H9 (cell line): ENCODE measurements around the gene ALDH1A3. TPM values are rescaled to one million over a fixed set of nuclear protein-coding genes. Genes with fewer than 3 reads are reported as not detected.

Source experiments
- DNase-seq: peaks from one replicate; pipeline ENCODE4 v3.0.0-alpha.2; 2017
- H2AFZ ChIP-seq: one replicate; pipeline ENCODE4 v1.6.1; 2013; ENCODE audit warnings: mild to moderate bottlenecking, low read length, control low read depth, moderate library complexity
- H2AK5ac ChIP-seq: 2 replicates; pipeline ENCODE4 v1.6.1; 2013; ENCODE audit warnings: low read length, control low read depth, mixed read lengths; ENCODE audit not compliant: insufficient read length
- H2BK120ac ChIP-seq: one replicate; pipeline ENCODE4 v1.6.1; 2013; ENCODE audit warnings: low read depth, mild to moderate bottlenecking, low read length, control low read depth, inconsistent platforms; ENCODE audit not compliant: poor library complexity, severe bottlenecking
- H2BK12ac ChIP-seq: 2 replicates; pipeline ENCODE4 v1.6.1; 2013; ENCODE audit warnings: low read length, control low read depth, mixed read lengths, low read depth; ENCODE audit not compliant: insufficient read length
- H2BK15ac ChIP-seq: 2 replicates; pipeline ENCODE4 v1.6.1; 2013; ENCODE audit warnings: low read depth, low read length, control low read depth
- H2BK20ac ChIP-seq: one replicate; pipeline ENCODE4 v1.6.1; 2013; ENCODE audit warnings: low read depth, mild to moderate bottlenecking, low read length, control low read depth, inconsistent platforms; ENCODE audit not compliant: poor library complexity, severe bottlenecking
- H2BK5ac ChIP-seq: 2 replicates; pipeline ENCODE4 v1.6.1; 2013; ENCODE audit warnings: low read length, control low read depth, mixed read lengths; ENCODE audit not compliant: insufficient read length
- H3K14ac ChIP-seq: 2 replicates; pipeline ENCODE4 v1.6.1; 2013; ENCODE audit warnings: low read length, control low read depth; ENCODE audit not compliant: insufficient read depth
- H3K18ac ChIP-seq: 2 replicates; pipeline ENCODE4 v1.6.1; 2013; ENCODE audit warnings: low read depth, mild to moderate bottlenecking, mixed read lengths, low read length, control low read depth; ENCODE audit not compliant: insufficient read length
- H3K23ac ChIP-seq: 2 replicates; pipeline ENCODE4 v1.6.1; 2013; ENCODE audit warnings: low read length, control low read depth, mixed read lengths, low read depth; ENCODE audit not compliant: insufficient read length
- H3K23me2 ChIP-seq: 2 replicates; pipeline ENCODE4 v1.6.1; 2013; ENCODE audit warnings: low read depth, mild to moderate bottlenecking, mixed read lengths, low read length, control low read depth; ENCODE audit not compliant: insufficient read length, poor library complexity, severe bottlenecking
- H3K27ac ChIP-seq: 2 replicates; pipeline ENCODE4 v1.5.1; 2013; ENCODE audit warnings: low read length, control low read depth, mixed read lengths, low read depth; ENCODE audit not compliant: insufficient read length
- H3K27me3 ChIP-seq: 2 replicates; pipeline ENCODE4 v1.6.1; 2013; ENCODE audit warnings: low read length, control low read depth, inconsistent platforms; ENCODE audit not compliant: insufficient read depth
- H3K4ac ChIP-seq: 2 replicates; pipeline ENCODE4 v1.6.1; 2013; ENCODE audit warnings: low read depth, mild to moderate bottlenecking, control low read depth, inconsistent platforms, low read length, moderate library complexity
- H3K4me1 ChIP-seq: 2 replicates; pipeline ENCODE4 v1.6.1; 2013; ENCODE audit warnings: low read length, control low read depth, inconsistent platforms; ENCODE audit not compliant: insufficient read depth
- H3K4me2 ChIP-seq: 2 replicates; pipeline ENCODE4 v1.6.1; 2013; ENCODE audit warnings: low read length, control low read depth, mixed read lengths; ENCODE audit not compliant: insufficient read length, insufficient read depth
- H3K56ac ChIP-seq: 2 replicates; pipeline ENCODE4 v1.6.1; 2013; ENCODE audit warnings: low read depth, mild to moderate bottlenecking, mixed read lengths, low read length, control low read depth; ENCODE audit not compliant: insufficient read length
- H3K79me1 ChIP-seq: 2 replicates; pipeline ENCODE4 v1.6.1; 2013; ENCODE audit warnings: low read depth, mild to moderate bottlenecking, moderate library complexity, low read length, control low read depth, inconsistent platforms; ENCODE audit not compliant: insufficient read depth, poor library complexity, severe bottlenecking
- H3K79me2 ChIP-seq: 2 replicates; pipeline ENCODE4 v1.6.1; 2013; ENCODE audit warnings: low read length, control low read depth, inconsistent platforms; ENCODE audit not compliant: insufficient read depth
- H3K9ac ChIP-seq: 2 replicates; pipeline ENCODE4 v1.6.1; 2013; ENCODE audit warnings: low read length, control low read depth, mixed read lengths; ENCODE audit not compliant: insufficient read length; ENCODE audit errors: extremely low read depth
- H3K9me3 ChIP-seq: one replicate; pipeline ENCODE4 v1.6.1; 2013; ENCODE audit warnings: low read depth, low read length, inconsistent platforms; ENCODE audit not compliant: control insufficient read depth
- H3T11ph ChIP-seq: one replicate; pipeline ENCODE4 v1.6.1; 2013; ENCODE audit warnings: mild to moderate bottlenecking, low read length, control low read depth, inconsistent platforms
- H4K20me1 ChIP-seq: one replicate; pipeline ENCODE4 v1.6.1; 2013; ENCODE audit not compliant: control insufficient read depth, insufficient read length, insufficient read depth
- H4K5ac ChIP-seq: 2 replicates; pipeline ENCODE4 v1.6.1; 2013; ENCODE audit warnings: low read depth, mild to moderate bottlenecking, mixed read lengths, low read length, control low read depth; ENCODE audit not compliant: insufficient read length
- H4K8ac ChIP-seq: replicated peaks from 2 replicates; pipeline ENCODE4 v1.6.1; 2013; ENCODE audit warnings: low read length, control low read depth, mixed read lengths, low read depth; ENCODE audit not compliant: insufficient read length
- H4K91ac ChIP-seq: 2 replicates; pipeline ENCODE4 v1.6.1; 2013; ENCODE audit warnings: low read depth, mild to moderate bottlenecking, moderate library complexity, mixed read lengths, low read length, control low read depth; ENCODE audit not compliant: insufficient read length
- H3K27ac Mint-ChIP-seq, 3 experiments: 2 replicates in 2 of 3; 3 replicates in 1 of 3; pipeline ENCODE4 v1.8.0; 2020 to 2021; ENCODE audit warnings: mixed read lengths in 3 of 3, mild to moderate bottlenecking in 1 of 3, moderate library complexity in 1 of 3
- H3K27me3 Mint-ChIP-seq: 2 replicates; pipeline ENCODE4 v1.8.0; 2021; ENCODE audit warnings: low read depth, mild to moderate bottlenecking, moderate library complexity, mixed read lengths
- H3K36me3 Mint-ChIP-seq, 3 experiments: 2 replicates in 2 of 3; 3 replicates in 1 of 3; pipeline ENCODE4 v1.8.0; 2020 to 2021; ENCODE audit warnings: low read depth in 3 of 3, mixed read lengths in 3 of 3; ENCODE audit not compliant: insufficient read depth in 1 of 3
- H3K4me1 Mint-ChIP-seq, 2 experiments: 2 replicates each; pipeline ENCODE4 v1.8.0; 2020; ENCODE audit warnings: mixed read lengths in 2 of 2
- H3K4me3 Mint-ChIP-seq, 2 experiments: 2 replicates in 1 of 2; 3 replicates in 1 of 2; pipeline ENCODE4 v1.8.0; 2020 to 2021; ENCODE audit warnings: mild to moderate bottlenecking in 2 of 2, mixed read lengths in 2 of 2, moderate library complexity in 1 of 2
- H3K9me3 Mint-ChIP-seq, 2 experiments: 2 replicates in 1 of 2; 3 replicates in 1 of 2; pipeline ENCODE4 v1.8.0; 2020; ENCODE audit warnings: mild to moderate bottlenecking in 2 of 2, mixed read lengths in 2 of 2, moderate library complexity in 1 of 2
- WGBS: extraction: QIAGEN DNeasy Blood & Tissue Kit; methylation state at CpG from one replicate; pipeline ENCODE4 v1.1.7; 2013; ENCODE audit warnings: missing lambda C conversion rate, low lambda C conversion rate, mixed read lengths; ENCODE audit not compliant: insufficient read length; ENCODE audit errors: extremely low coverage; 5-methylcytosine and 5-hydroxymethylcytosine counted together
- total RNA-seq: library from RNA; stranded (reverse); gene quantifications from 2 replicates; pipeline ENCODE4 v1.2.1, GENCODE V29; 2021
- TF ChIP-seq, protein P1 (sequence below): fragments of 200-600 bp; sonication (generic); conservative IDR thresholded peaks from 3 replicates; pipeline ENCODE4 v1.8.0; 2021; ENCODE audit warnings: antibody characterized with exemption, mild to moderate bottlenecking

ALDH1A3 gene
- total RNA-seq, 1 experiment from 2014 or later, result 9.2 TPM

DNA sequence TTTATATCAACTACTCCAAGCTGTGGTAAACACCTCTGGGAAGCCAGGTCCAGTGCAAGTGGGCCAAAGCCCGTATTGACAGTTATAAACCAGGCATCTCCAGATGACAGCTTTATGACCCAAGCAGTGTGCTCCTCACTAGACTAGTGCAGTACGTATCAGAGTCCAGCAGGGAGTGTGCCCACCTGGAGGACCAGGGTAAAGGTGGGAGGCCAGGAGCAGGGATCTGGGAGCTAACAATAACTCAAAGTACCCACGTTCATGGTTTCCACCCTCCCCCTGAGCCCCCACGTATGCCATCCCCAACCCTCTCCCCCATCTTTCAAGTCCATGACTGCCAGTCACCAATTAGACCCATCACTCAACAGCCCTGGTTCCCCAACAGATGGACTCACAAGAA is 27.0 kb upstream of the ALDH1A3 start:
- Histone ChIP-seq H3K4ac (no peak overlapping the region), H4K5ac (no peak overlapping the region), H2BK12ac (no peak overlapping the region), H3K4me1 (no peaks in the 10 kb centered on the region), H3K9me3 (no peaks in the 10 kb centered on the region), H3K79me2 (no peaks in the 10 kb centered on the region), H3K56ac (no peak overlapping the region), H3K23ac (no peak overlapping the region), H2BK5ac (no peak overlapping the region), H2AK5ac (no peak overlapping the region), H3K23me2 (no peaks in the 10 kb centered on the region), H3K79me1 (no peaks in the 10 kb centered on the region), H2BK15ac (no peak overlapping the region), H3K4me2 (no peak overlapping the region), H2BK20ac (no peak overlapping the region), H4K91ac (no peak overlapping the region), H3K14ac (no peak overlapping the region), H4K8ac (no peak overlapping the region), H3K27me3 (no peaks in the 10 kb centered on the region), H3K18ac (no peak overlapping the region), H2BK120ac (no peak overlapping the region), H2AFZ (no peak overlapping the region), H3K9ac (no peak overlapping the region), H4K20me1 (no peaks in the 10 kb centered on the region), H3K27ac (no peak overlapping the region), H3T11ph (no peak overlapping the region)
- DNase-seq, result no peak
- H3K27me3 Mint-ChIP-seq, result peaks cover 16% of the 10 kb centered on the region
- no CpG with 5 or more reads among the region's 4 CpGs for WGBS
- no peak overlapping the region for H3K4me3 Mint-ChIP-seq
- no peaks in the 10 kb centered on the region for H3K4me1 Mint-ChIP-seq
- no peak overlapping the region for H3K27ac Mint-ChIP-seq
- no peaks in the 10 kb centered on the region; a peak in 1 of 5 replicates for H3K9me3 Mint-ChIP-seq
- TF ChIP-seq, protein P1, sequence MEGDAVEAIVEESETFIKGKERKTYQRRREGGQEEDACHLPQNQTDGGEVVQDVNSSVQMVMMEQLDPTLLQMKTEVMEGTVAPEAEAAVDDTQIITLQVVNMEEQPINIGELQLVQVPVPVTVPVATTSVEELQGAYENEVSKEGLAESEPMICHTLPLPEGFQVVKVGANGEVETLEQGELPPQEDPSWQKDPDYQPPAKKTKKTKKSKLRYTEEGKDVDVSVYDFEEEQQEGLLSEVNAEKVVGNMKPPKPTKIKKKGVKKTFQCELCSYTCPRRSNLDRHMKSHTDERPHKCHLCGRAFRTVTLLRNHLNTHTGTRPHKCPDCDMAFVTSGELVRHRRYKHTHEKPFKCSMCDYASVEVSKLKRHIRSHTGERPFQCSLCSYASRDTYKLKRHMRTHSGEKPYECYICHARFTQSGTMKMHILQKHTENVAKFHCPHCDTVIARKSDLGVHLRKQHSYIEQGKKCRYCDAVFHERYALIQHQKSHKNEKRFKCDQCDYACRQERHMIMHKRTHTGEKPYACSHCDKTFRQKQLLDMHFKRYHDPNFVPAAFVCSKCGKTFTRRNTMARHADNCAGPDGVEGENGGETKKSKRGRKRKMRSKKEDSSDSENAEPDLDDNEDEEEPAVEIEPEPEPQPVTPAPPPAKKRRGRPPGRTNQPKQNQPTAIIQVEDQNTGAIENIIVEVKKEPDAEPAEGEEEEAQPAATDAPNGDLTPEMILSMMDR, result no peak
- peaks cover 0 to 2% (median 0%) of the 10 kb centered on the region in 3 experiments; a peak in 1 of 7 replicates for H3K36me3 Mint-ChIP-seq
